Measurements from ENCODE around the gene KIFC3.
A peak's percentile ranks its signal among the peaks of the same experiment; 100 is the strongest.

Gene KIFC3

DNA sequence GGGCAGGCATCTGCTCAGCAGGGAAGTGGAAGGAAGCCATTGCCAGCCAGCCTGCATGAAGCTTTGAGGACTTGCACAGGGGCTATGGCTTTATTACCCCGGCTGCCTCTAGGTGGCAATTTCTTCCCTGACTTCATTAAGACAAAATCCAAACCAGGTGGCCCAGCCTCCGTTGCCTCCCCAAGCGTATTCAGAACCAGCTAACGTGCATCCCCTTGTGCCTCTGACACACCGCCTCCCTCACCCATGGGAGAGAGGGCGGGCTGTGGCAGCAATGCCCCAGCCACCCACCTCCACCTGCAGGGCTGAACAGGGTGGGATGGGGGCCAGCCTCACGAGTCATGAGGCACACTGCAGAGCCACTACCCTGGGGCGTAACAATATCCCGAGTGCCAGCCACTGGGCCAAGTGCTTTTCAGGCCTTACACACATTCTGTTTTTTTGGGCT is 6.8 kb downstream of the KIFC3 start:
- no peak overlapping the region for H3K4me3 Mint-ChIP-seq
- H3K4me1 Mint-ChIP-seq (ENCODE audit: low read depth), result peaks cover 42% of the 10 kb centered on the region
- H3K27me3 Mint-ChIP-seq, result no peaks in the 10 kb centered on the region
- intact Hi-C loops (cut with micrococcal nuclease), result no loop called here
- H3K9me3 Mint-ChIP-seq, result no peaks in the 10 kb centered on the region
- peak overlapping the region; percentile 8 for H3K27ac Mint-ChIP-seq
- peaks cover 89% of the 10 kb centered on the region for H3K36me3 Mint-ChIP-seq (ENCODE audit: low read depth)

GRCh38 chr16:57794849-57795430 is 7.4 kb downstream of the KIFC3 start:
- Mint-ChIP-seq H3K27ac (peak overlapping the region; percentile 8), H3K27me3 (no peaks in the 10 kb centered on the region)

GRCh38 chr16:57791893-57792461 is 10.3 kb downstream of the KIFC3 start:
- Mint-ChIP-seq H3K4me3 (no peak overlapping the region), H3K27me3 (no peaks in the 10 kb centered on the region), H3K36me3 (ENCODE audit: low read depth) (peaks cover 100% of the 10 kb centered on the region), H3K9me3 (no peaks in the 10 kb centered on the region), H3K27ac (no peak overlapping the region), H3K4me1 (ENCODE audit: low read depth) (peaks cover 19% of the 10 kb centered on the region)
- intact Hi-C loops (cut with micrococcal nuclease), result no loop called here

More at GRCh38 chr16:57794849-57795430, 7.4 kb downstream of the KIFC3 start:
- peaks cover 94% of the 10 kb centered on the region for H3K36me3 Mint-ChIP-seq (ENCODE audit: low read depth)
- peaks cover 37% of the 10 kb centered on the region for H3K4me1 Mint-ChIP-seq (ENCODE audit: low read depth)
- no peak overlapping the region for H3K4me3 Mint-ChIP-seq
- H3K9me3 Mint-ChIP-seq, result no peaks in the 10 kb centered on the region
- intact Hi-C loops (cut with micrococcal nuclease), result no loop called here

DNA sequence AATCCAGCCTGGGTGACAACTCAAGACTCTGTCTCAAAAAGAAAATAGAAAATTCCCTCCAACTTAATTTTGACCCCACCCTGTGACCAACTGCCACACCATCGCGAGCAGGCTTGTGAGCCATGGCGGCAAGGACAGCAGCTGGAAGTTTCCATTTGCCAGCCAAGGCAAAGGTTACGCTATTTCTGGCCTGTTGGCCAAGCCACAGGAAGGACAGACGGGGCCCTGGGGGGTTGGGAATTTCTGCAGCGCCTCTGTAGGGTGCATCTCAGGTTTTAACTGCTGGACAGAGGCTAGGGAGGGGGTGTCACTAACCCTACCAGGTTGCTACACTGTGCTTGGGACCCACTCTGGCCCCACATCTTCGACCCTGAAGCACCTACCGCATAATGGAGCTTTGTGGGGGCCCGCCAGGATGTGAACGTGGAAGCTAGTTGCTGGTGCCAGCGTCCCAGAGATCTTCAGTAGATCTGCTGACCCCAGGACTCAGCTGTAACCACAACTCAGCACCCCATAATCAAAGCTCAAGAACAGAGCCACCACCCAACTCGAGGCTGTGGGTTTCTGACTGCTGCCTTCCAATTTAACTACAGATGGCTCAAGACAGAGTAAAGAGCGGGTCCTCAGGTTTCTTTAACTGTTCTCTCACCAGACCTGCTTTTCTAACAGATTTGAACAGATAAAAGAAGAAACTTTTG is 10.9 kb downstream of the KIFC3 start:
- no peaks in the 10 kb centered on the region for H3K9me3 Mint-ChIP-seq

DNA sequence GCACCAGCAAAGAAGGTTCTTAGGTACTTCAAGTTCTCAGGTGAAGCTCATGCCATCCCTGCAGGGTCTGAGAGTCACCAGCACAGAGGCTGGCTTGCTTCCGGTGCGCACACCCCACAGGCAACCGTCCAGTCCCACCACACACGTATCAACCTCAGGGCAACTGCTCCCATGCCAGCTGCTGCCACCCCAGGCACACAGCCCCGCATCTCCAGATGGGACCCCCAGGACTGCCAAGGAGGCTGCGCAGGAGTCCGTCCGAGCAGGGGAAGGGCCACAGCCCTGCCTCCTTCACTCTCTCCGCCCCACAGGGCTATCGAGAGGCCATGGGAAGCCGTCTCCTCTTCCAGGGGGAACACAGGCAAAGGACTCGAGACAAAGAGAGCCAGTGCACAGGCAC is 13.3 kb downstream of the KIFC3 start:
- H3K27me3 Mint-ChIP-seq, result no peaks in the 10 kb centered on the region
- peaks cover 16% of the 10 kb centered on the region for H3K4me1 Mint-ChIP-seq (ENCODE audit: low read depth)
- H3K27ac Mint-ChIP-seq, result no peak overlapping the region
- peaks cover 100% of the 10 kb centered on the region for H3K36me3 Mint-ChIP-seq (ENCODE audit: low read depth)
- no peak overlapping the region for H3K4me3 Mint-ChIP-seq
- H3K9me3 Mint-ChIP-seq, result no peaks in the 10 kb centered on the region
- intact Hi-C loops (cut with micrococcal nuclease), result no loop called here

More for the DNA sequence above, 10.9 kb downstream of the KIFC3 start:
- H3K36me3 Mint-ChIP-seq (ENCODE audit: low read depth), result peaks cover 100% of the 10 kb centered on the region
- no peak overlapping the region for H3K4me3 Mint-ChIP-seq
- intact Hi-C loops (cut with micrococcal nuclease), result no loop called here
- no peaks in the 10 kb centered on the region for H3K27me3 Mint-ChIP-seq
- H3K27ac Mint-ChIP-seq, result no peak overlapping the region
- peaks cover 18% of the 10 kb centered on the region for H3K4me1 Mint-ChIP-seq (ENCODE audit: low read depth)

- peaks cover 100% of the 10 kb centered on the region for H3K36me3 Mint-ChIP-seq (ENCODE audit: low read depth)
- no peak overlapping the region for H3K4me3 Mint-ChIP-seq
- H3K27me3 Mint-ChIP-seq, result no peaks in the 10 kb centered on the region
- no peaks in the 10 kb centered on the region for H3K9me3 Mint-ChIP-seq
- H3K4me1 Mint-ChIP-seq (ENCODE audit: low read depth), result peaks cover 19% of the 10 kb centered on the region
- no peak overlapping the region for H3K27ac Mint-ChIP-seq
- intact Hi-C loops (cut with micrococcal nuclease), result no loop called here
Measured at GRCh38 chr16:57788252-57788841, 13.9 kb downstream of the KIFC3 start.

GRCh38 chr16:57787519-57787905 is 14.8 kb downstream of the KIFC3 start:
- Mint-ChIP-seq H3K4me3 (no peak overlapping the region), H3K9me3 (no peaks in the 10 kb centered on the region), H3K27ac (no peak overlapping the region), H3K4me1 (ENCODE audit: low read depth) (peaks cover 28% of the 10 kb centered on the region), H3K36me3 (ENCODE audit: low read depth) (peaks cover 100% of the 10 kb centered on the region), H3K27me3 (no peaks in the 10 kb centered on the region)
- intact Hi-C loops (cut with micrococcal nuclease), result no loop called here

- Mint-ChIP-seq H3K36me3 (ENCODE audit: low read depth) (peaks cover 100% of the 10 kb centered on the region), H3K27me3 (no peaks in the 10 kb centered on the region), H3K9me3 (no peaks in the 10 kb centered on the region), H3K27ac (no peak overlapping the region), H3K4me1 (ENCODE audit: low read depth) (peaks cover 34% of the 10 kb centered on the region), H3K4me3 (no peak overlapping the region)
- intact Hi-C loops (cut with micrococcal nuclease), result no loop called here
Measured at GRCh38 chr16:57786632-57787518, 15.4 kb downstream of the KIFC3 start.

- peaks cover 34% of the 10 kb centered on the region for H3K4me1 Mint-ChIP-seq (ENCODE audit: low read depth)
- H3K36me3 Mint-ChIP-seq (ENCODE audit: low read depth), result peaks cover 100% of the 10 kb centered on the region
- no peak overlapping the region for H3K4me3 Mint-ChIP-seq
- H3K27me3 Mint-ChIP-seq, result no peaks in the 10 kb centered on the region
- intact Hi-C loops (cut with micrococcal nuclease), result no loop called here
- H3K9me3 Mint-ChIP-seq, result no peaks in the 10 kb centered on the region
- no peak overlapping the region for H3K27ac Mint-ChIP-seq
Measured at GRCh38 chr16:57785924-57786323, 16.4 kb downstream of the KIFC3 start.

DNA sequence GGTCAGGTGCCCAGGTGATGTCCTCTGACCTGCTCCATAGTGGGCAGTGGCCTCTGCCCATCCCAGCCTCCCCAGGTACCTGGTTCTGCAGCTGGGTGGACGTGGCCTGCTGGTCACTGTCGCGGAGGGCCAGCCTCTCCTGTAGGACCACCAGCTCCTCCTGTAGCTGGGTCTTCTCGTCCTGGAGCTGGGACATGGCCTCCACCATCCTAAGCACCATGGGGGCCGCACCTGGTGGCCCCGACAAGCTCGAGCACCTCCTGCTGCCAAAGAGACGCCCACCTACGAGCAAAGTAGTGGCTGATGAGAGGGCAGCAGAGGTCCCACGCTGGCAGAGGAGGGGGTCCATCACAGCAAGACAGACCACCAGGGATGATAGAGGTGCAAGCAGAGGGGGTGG is 16.9 kb downstream of the KIFC3 start:
- Mint-ChIP-seq H3K36me3 (ENCODE audit: low read depth) (peaks cover 98% of the 10 kb centered on the region), H3K27ac (no peak overlapping the region), H3K4me3 (no peak overlapping the region), H3K9me3 (no peaks in the 10 kb centered on the region), H3K4me1 (ENCODE audit: low read depth) (peaks cover 34% of the 10 kb centered on the region), H3K27me3 (no peaks in the 10 kb centered on the region)
- intact Hi-C loops (cut with micrococcal nuclease), result no loop called here

DNA sequence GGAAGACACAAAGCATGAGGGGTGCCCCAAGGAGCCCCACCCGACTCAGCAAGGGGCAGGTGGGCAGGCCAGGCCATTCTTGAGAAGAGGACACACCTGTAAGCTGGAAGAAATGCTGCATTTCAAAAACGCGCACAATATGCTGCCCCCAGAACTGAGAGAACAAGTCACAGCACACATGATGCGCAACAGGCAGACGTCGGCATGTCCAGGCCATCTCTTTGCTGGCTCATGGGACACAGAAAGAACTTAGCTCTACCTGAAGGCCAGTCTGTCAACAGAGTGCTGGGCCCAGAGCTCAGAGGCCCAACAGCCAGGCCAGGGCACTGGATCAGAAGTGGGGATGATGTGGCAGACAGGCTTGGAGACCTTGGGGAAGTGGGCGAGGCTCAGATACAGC is 18.0 kb downstream of the KIFC3 start:
- peaks cover 96% of the 10 kb centered on the region for H3K36me3 Mint-ChIP-seq (ENCODE audit: low read depth)
- peaks cover 34% of the 10 kb centered on the region for H3K4me1 Mint-ChIP-seq (ENCODE audit: low read depth)
- no peaks in the 10 kb centered on the region for H3K27me3 Mint-ChIP-seq
- H3K27ac Mint-ChIP-seq, result no peak overlapping the region
- H3K4me3 Mint-ChIP-seq, result no peak overlapping the region
- intact Hi-C loops (cut with micrococcal nuclease), result no loop called here
- no peaks in the 10 kb centered on the region for H3K9me3 Mint-ChIP-seq

DNA sequence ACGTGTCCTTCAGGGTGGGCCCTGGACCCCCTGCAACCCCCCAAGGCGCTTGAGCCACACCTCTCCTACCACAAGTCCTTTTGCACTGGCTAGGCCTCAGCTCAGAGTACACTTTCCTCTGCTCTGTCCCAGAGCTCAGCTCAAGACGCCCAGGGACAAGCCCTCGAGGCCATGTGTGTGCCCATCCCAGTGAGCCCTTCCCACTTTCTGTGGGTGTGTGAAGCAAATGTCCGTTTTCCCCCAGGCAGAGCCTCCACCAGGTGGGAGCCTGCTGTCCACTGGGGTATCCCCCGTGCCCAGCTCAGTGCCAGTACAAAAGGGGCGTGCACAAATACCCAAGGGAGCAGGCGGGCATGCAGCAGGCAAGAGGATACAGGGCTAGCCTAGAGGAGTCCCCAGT is 18.4 kb downstream of the KIFC3 start:
- Mint-ChIP-seq H3K9me3 (no peaks in the 10 kb centered on the region), H3K27ac (no peak overlapping the region), H3K4me1 (ENCODE audit: low read depth) (peaks cover 34% of the 10 kb centered on the region), H3K27me3 (no peaks in the 10 kb centered on the region), H3K36me3 (ENCODE audit: low read depth) (peaks cover 96% of the 10 kb centered on the region), H3K4me3 (no peak overlapping the region)
- intact Hi-C loops (cut with micrococcal nuclease), result no loop called here

- Mint-ChIP-seq H3K4me1 (ENCODE audit: low read depth) (peaks cover 34% of the 10 kb centered on the region), H3K9me3 (no peaks in the 10 kb centered on the region), H3K27me3 (no peaks in the 10 kb centered on the region), H3K36me3 (ENCODE audit: low read depth) (peaks cover 96% of the 10 kb centered on the region), H3K27ac (no peak overlapping the region), H3K4me3 (no peak overlapping the region)
- intact Hi-C loops (cut with micrococcal nuclease), result no loop called here
Measured at GRCh38 chr16:57783116-57783515, 19.2 kb downstream of the KIFC3 start.
